GM12892 (cell line): ENCODE results near the gene GNG13.

Source experiments
- POLR2A ChIP-seq: IDR thresholded peaks from 2 replicates; pipeline ENCODE4 v1.6.1; 2011; ENCODE audit warnings: low read depth, low read length, control low read depth
- POLR2AphosphoS5 ChIP-seq: IDR thresholded peaks from 2 replicates; pipeline ENCODE4 v1.6.1; 2011; ENCODE audit warnings: low read depth, low read length, control low read depth

DNA sequence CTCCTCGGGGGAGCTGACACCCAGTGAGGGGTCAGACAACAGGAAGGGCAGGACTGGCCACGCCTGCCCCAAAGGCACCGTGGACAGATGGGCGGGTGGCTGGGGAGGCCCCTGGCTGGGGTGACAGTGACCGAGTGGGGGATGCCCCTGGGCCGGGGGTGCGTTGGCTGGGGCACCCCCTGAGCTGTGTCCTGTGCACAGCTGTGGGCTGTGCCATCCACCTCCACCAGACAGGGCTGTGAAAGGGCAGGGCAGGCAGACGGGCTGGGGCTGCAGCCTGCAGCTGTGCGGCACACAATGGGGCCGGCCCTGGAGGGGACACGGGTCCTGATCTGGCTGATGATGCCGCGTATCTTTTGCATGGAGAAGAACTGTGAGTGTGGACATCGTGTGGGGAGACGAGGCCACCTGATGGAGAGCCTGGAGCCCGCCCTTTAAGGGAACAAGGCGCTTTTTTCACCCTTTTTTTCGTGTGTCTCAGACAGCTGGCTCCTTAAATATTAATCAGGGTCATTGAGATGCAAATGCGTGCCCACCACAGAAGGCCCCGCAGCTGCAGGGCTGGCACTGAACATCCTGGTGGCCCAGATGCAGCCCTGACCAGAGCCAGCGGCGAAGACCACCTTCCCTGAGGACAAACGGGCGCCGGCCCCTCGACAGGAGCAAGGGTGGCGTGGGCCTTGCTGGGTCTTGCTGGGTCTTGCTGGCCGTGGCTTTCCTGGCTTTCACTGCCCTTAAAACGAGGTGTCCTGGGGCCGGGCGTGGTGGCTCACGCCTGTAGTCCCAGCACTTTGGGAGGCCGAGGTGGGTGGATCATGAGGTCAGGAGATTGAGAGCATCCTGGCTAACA lies 42.4 kb upstream of the GNG13 start:
- TF ChIP-seq POLR2AphosphoS5 (no peak), POLR2A (no peak)
